Vagina (tissue), 2 donors: ENCODE data around the gene NUCKS1.

Source experiments
- CTCF ChIP-seq, 3 experiments: fragments of 450-650 bp in 2 of 3; fragments of 200-600 bp in 1 of 3; sonication (generic) in 1 of 3; IDR thresholded peaks; one replicate each; pipeline ENCODE4 v1.5.1; 2017 to 2019; ENCODE audit warnings: antibody characterized with exemption in 3 of 3, mild to moderate bottlenecking in 2 of 3, moderate library complexity in 2 of 3
- POLR2A ChIP-seq, 2 donors: fragments of 450-650 bp; IDR thresholded peaks; one replicate each; pipeline ENCODE4 v1.6.1; 2017; ENCODE audit warnings: antibody characterized with exemption in 2 of 2, mild to moderate bottlenecking in 2 of 2, moderate library complexity in 2 of 2

GRCh38 chr1:205681364-205681763 lies 68.6 kb downstream of the NUCKS1 start:
- TF ChIP-seq CTCF (IDR thresholded peaks at IDR 0.05) = no peak
- TF ChIP-seq POLR2A (IDR thresholded peaks at IDR 0.05) = no peak
